H1 (cell line): ENCODE measurements around the gene RPL31. TPM values are rescaled to one million over a fixed set of nuclear protein-coding genes. Genes with fewer than 3 reads are reported as not detected.

Experiments
- CTCF ChIA-PET: fragments of 300-600 bp; sonication (Branson Sonifier 250); formaldehyde crosslinking; loops from one replicate; lab custom pipeline; 2021; ENCODE audit not compliant: partially characterized antibody; lab: Charles Lee
- POLR2A ChIA-PET: fragments of 300-600 bp; sonication (Branson Sonifier 250); formaldehyde crosslinking; loops from one replicate; lab custom pipeline; 2021; ENCODE audit warnings: inconsistent platforms; ENCODE audit not compliant: partially characterized antibody; lab: Charles Lee
- DNase-seq, 2 experiments: peaks; one replicate each; pipeline versions ENCODE4 v3.0.0 to v3.0.0-alpha.2; 2010 to 2022; ENCODE audit warnings: low spot score in 2 of 2, low read depth in 1 of 2, mixed read lengths in 1 of 2
- FAIRE-seq: peaks from 2 replicates; lab custom pipeline; 2011; peaks lifted over from hg19 to GRCh38; lab: Jason Lieb, UNC
- H2AFZ ChIP-seq: 2 replicates; pipeline ENCODE4 v1.8.1; 2012; ENCODE audit warnings: low read length, inconsistent platforms
- H2AK5ac ChIP-seq: 2 replicates; pipeline ENCODE4 v1.6.1; 2013; ENCODE audit warnings: low read depth, low read length
- H2BK120ac ChIP-seq: replicated peaks from 2 replicates; pipeline ENCODE3; 2013; ENCODE audit warnings: low read depth, low read length, inconsistent platforms
- H2BK12ac ChIP-seq: 2 replicates; pipeline ENCODE4 v1.6.1; 2013; ENCODE audit warnings: low read depth, low read length
- H2BK15ac ChIP-seq: 2 replicates; pipeline ENCODE4 v1.6.1; 2013; ENCODE audit warnings: low read length
- H2BK20ac ChIP-seq: 2 replicates; pipeline ENCODE4 v1.6.1; 2013; ENCODE audit warnings: low read length
- H2BK5ac ChIP-seq: 2 replicates; pipeline ENCODE4 v1.6.1; 2013; ENCODE audit warnings: low read depth, low read length
- H3K14ac ChIP-seq: 2 replicates; pipeline ENCODE4 v1.6.1; 2013; ENCODE audit warnings: inconsistent platforms; ENCODE audit not compliant: insufficient read length
- H3K18ac ChIP-seq: 2 replicates; pipeline ENCODE4 v1.6.1; 2013; ENCODE audit warnings: low read length; ENCODE audit errors: extremely low read depth
- H3K23ac ChIP-seq: 2 replicates; pipeline ENCODE4 v1.6.1; 2013; ENCODE audit warnings: inconsistent platforms; ENCODE audit not compliant: insufficient read length
- H3K23me2 ChIP-seq: 2 replicates; pipeline ENCODE4 v1.6.1; 2013; ENCODE audit warnings: low read depth, low read length
- H3K27ac ChIP-seq: 2 replicates; pipeline ENCODE4 v1.6.1; 2011; ENCODE audit warnings: low read depth, low read length, inconsistent platforms
- H3K27me3 ChIP-seq, 4 experiments: replicated peaks in 1 of 4; 1 replicate in 1 of 4; 2 replicates in 3 of 4; pipeline versions ENCODE4 v1.6.1 to v1.8.1; 2011 to 2013; ENCODE audit warnings: low read length in 3 of 4, mild to moderate bottlenecking in 3 of 4, inconsistent platforms in 2 of 4, mixed read lengths in 2 of 4, moderate library complexity in 1 of 4; ENCODE audit not compliant: control insufficient read depth in 3 of 4, insufficient read depth in 3 of 4; ENCODE audit errors: extremely low read depth in 1 of 4
- H3K36me3 ChIP-seq, 4 experiments: 2 replicates each; pipeline versions ENCODE4 v1.6.1 to v1.8.1; 2011 to 2013; ENCODE audit warnings: mild to moderate bottlenecking in 4 of 4, low read length in 3 of 4, moderate library complexity in 2 of 4, control low read depth in 1 of 4, inconsistent platforms in 1 of 4; ENCODE audit not compliant: insufficient read depth in 4 of 4, control insufficient read depth in 2 of 4
- H3K4ac ChIP-seq: replicated peaks from 2 replicates; pipeline ENCODE3; 2013; ENCODE audit warnings: low read length, low read depth, mixed read lengths, inconsistent platforms; ENCODE audit not compliant: insufficient read length
- H3K4me1 ChIP-seq, 4 experiments: replicated peaks in 1 of 4; 1 replicate in 1 of 4; 2 replicates in 3 of 4; pipeline versions ENCODE4 v1.6.1 to v1.8.1; 2011 to 2013; ENCODE audit warnings: low read length in 3 of 4, inconsistent platforms in 2 of 4, mixed read lengths in 1 of 4; ENCODE audit not compliant: insufficient read depth in 4 of 4, control insufficient read depth in 3 of 4
- H3K4me2 ChIP-seq, 2 experiments: 2 replicates each; pipeline versions ENCODE4 v1.6.1 to v1.8.1; 2011 to 2013; ENCODE audit warnings: low read depth in 2 of 2, low read length in 2 of 2, control low read depth in 1 of 2, inconsistent platforms in 1 of 2, mild to moderate bottlenecking in 1 of 2; ENCODE audit not compliant: insufficient read depth in 1 of 2
- H3K4me3 ChIP-seq, 4 experiments: fragments of 200-600, 300-600 bp in 1 of 4; sonication (generic), shearing (Covaris generic), sonication (Bioruptor Twin) in 1 of 4; 2 replicates each; pipeline versions ENCODE4 v1.5.1 to v1.8.1; 2011 to 2016; ENCODE audit warnings: low read length in 4 of 4, low read depth in 3 of 4, control low read depth in 2 of 4, inconsistent platforms in 2 of 4, mild to moderate bottlenecking in 2 of 4, mixed read lengths in 1 of 4, moderate library complexity in 1 of 4; ENCODE audit not compliant: insufficient read depth in 2 of 4; ENCODE audit errors: extremely low read depth in 1 of 4
- H3K56ac ChIP-seq: replicated peaks from 2 replicates; pipeline ENCODE3; 2013; ENCODE audit warnings: low read depth, mild to moderate bottlenecking, mixed read lengths, low read length, inconsistent platforms; ENCODE audit not compliant: insufficient read length
- H3K79me1 ChIP-seq: 2 replicates; pipeline ENCODE4 v1.6.1; 2013; ENCODE audit warnings: low read depth, low read length, control low read depth
- H3K79me2 ChIP-seq, 2 experiments: 2 replicates each; pipeline versions ENCODE4 v1.6.1 to v1.8.1; 2012 to 2013; ENCODE audit warnings: low read length in 2 of 2, mild to moderate bottlenecking in 2 of 2, inconsistent platforms in 1 of 2; ENCODE audit not compliant: insufficient read depth in 2 of 2, control insufficient read depth in 1 of 2
- H3K9ac ChIP-seq, 4 experiments: replicated peaks in 1 of 4; 1 replicate in 1 of 4; 2 replicates in 3 of 4; pipeline versions ENCODE4 v1.6.1 to v1.8.1; 2011 to 2013; ENCODE audit warnings: low read depth in 3 of 4, low read length in 3 of 4, control low read depth in 2 of 4, mild to moderate bottlenecking in 2 of 4, moderate library complexity in 2 of 4, inconsistent platforms in 1 of 4; ENCODE audit errors: extremely low read depth in 1 of 4
- H3K9me3 ChIP-seq, 2 experiments: 2 replicates each; pipeline versions ENCODE4 v1.6.1 to v1.8.1; 2012 to 2013; ENCODE audit warnings: mild to moderate bottlenecking in 2 of 2, moderate library complexity in 2 of 2, control low read depth in 1 of 2, inconsistent platforms in 1 of 2, low read depth in 1 of 2, low read length in 1 of 2, mixed read lengths in 1 of 2; ENCODE audit not compliant: insufficient read depth in 2 of 2
- H4K20me1 ChIP-seq, 2 experiments: replicated peaks in 1 of 2; 2 replicates each; pipeline versions ENCODE3 to v1.8.1; 2011 to 2013; ENCODE audit warnings: inconsistent platforms in 2 of 2, low read length in 2 of 2, mild to moderate bottlenecking in 1 of 2; ENCODE audit not compliant: insufficient read depth in 2 of 2, control insufficient read depth in 1 of 2
- H4K5ac ChIP-seq: 2 replicates; pipeline ENCODE4 v1.6.1; 2013; ENCODE audit warnings: low read length, low read depth, mixed read lengths, inconsistent platforms; ENCODE audit not compliant: insufficient read length
- H4K8ac ChIP-seq: 2 replicates; pipeline ENCODE4 v1.8.0; 2013; ENCODE audit warnings: mild to moderate bottlenecking, moderate library complexity, low read length, inconsistent platforms; ENCODE audit not compliant: insufficient read depth; ENCODE audit errors: extremely low read depth
- H4K91ac ChIP-seq: replicated peaks from 2 replicates; pipeline ENCODE3; 2013; ENCODE audit warnings: low read length, mixed read lengths, inconsistent platforms; ENCODE audit not compliant: insufficient read length
- ASH2L ChIP-seq: fragments of 200-600, 300-600 bp; sonication (generic); IDR thresholded peaks from one replicate; pipeline ENCODE4 v1.7.1; 2017; ENCODE audit warnings: low read length
- BACH1 ChIP-seq: IDR thresholded peaks from 2 replicates; pipeline ENCODE4 v1.6.1; 2012; ENCODE audit warnings: low read length, improper control_type of control experiment
- CTCF ChIP-seq, 3 experiments: IDR thresholded peaks; 1 replicate in 2 of 3; 2 replicates in 1 of 3; pipeline versions ENCODE4 v1.5.1 to v1.6.1; 2011; ENCODE audit warnings: low read length in 3 of 3, mild to moderate bottlenecking in 3 of 3, inconsistent platforms in 2 of 3, low read depth in 1 of 3, moderate library complexity in 1 of 3; ENCODE audit not compliant: insufficient read depth in 1 of 3; ENCODE audit errors: control extremely low read depth in 1 of 3
- FOSL1 ChIP-seq: IDR thresholded peaks from 2 replicates; pipeline ENCODE4 v1.6.1; 2011; ENCODE audit warnings: mild to moderate bottlenecking, low read depth, low read length, moderate library complexity; ENCODE audit not compliant: insufficient read depth
- HDAC2 ChIP-seq, 2 experiments: fragments of 300-600 bp in 1 of 2; sonication (generic) in 1 of 2; IDR thresholded peaks; 2 replicates each; pipeline ENCODE4 v1.6.1; 2011 to 2012; ENCODE audit warnings: low read depth in 2 of 2, low read length in 2 of 2, mild to moderate bottlenecking in 2 of 2, moderate library complexity in 2 of 2, borderline replicate concordance in 1 of 2, inconsistent platforms in 1 of 2
- POLR2AphosphoS5 ChIP-seq: IDR thresholded peaks from 2 replicates; pipeline ENCODE4 v1.6.1; 2011; ENCODE audit warnings: low read depth, low read length
- RXRA ChIP-seq: IDR thresholded peaks from 2 replicates; pipeline ENCODE4 v1.6.1; 2011; ENCODE audit warnings: low read depth, mild to moderate bottlenecking, low read length, moderate library complexity; ENCODE audit not compliant: insufficient read depth
- SIX5 ChIP-seq: IDR thresholded peaks from 2 replicates; pipeline ENCODE4 v1.6.1; 2011; ENCODE audit warnings: mild to moderate bottlenecking, low read depth, low read length
- SP4 ChIP-seq: IDR thresholded peaks from 2 replicates; pipeline ENCODE4 v1.6.1; 2012; ENCODE audit warnings: low read length, inconsistent platforms
- TBP ChIP-seq: IDR thresholded peaks from 2 replicates; pipeline ENCODE4 v1.6.1; 2011; ENCODE audit warnings: low read depth, low read length, improper control_type of control experiment
- WGBS, 2 experiments: shearing (Covaris generic) in 1 of 2; methylation state at CpG; one replicate each; pipeline versions ENCODE4 v1.1.6 to v1.1.7; 2013 to 2015; ENCODE audit warnings: low lambda C conversion rate in 2 of 2, mixed read lengths in 2 of 2, inconsistent platforms in 1 of 2, low coverage in 1 of 2, missing lambda C conversion rate in 1 of 2; ENCODE audit not compliant: insufficient replicate concordance in 2 of 2, insufficient coverage in 1 of 2, insufficient read length in 1 of 2; ENCODE audit errors: extremely low coverage in 1 of 2, missing lambda C conversion rate in 1 of 2; 5-methylcytosine and 5-hydroxymethylcytosine counted together
- polyA plus RNA-seq, 7 experiments: library from polyadenylated mRNA; depleted of rRNA in 3 of 7; stranded (reverse) in 5 of 7; unstranded in 2 of 7; fragments of >200 nt in 5 of 7; fragments of 200-250 nt in 2 of 7; gene quantifications; 1 replicate in 5 of 7; 2 replicates in 1 of 7; 4 replicates in 1 of 7; pipeline versions ENCODE4 v1.2.1 to v1.2.3, GENCODE V29; 2011 to 2013; ENCODE audit warnings: missing spikeins in 2 of 7, mixed read lengths in 2 of 7
- total RNA-seq: library from RNA; stranded (reverse); fragmentation: NEBNext Ultra II Directional; extraction: Animal tissue kit (Norgen Biotek cat#: 25700); gene quantifications from 2 replicates; pipeline ENCODE4 v1.2.1, GENCODE V29; 2021

The RPL31 gene
- total and polyA plus RNA-seq, 2 of the 8 experiments (the other 6 are each of a cell fraction or from before 2014, with no cell fraction given), result 1,463 to 1,722 TPM

GRCh38 chr2:100986157-100986556 lies 15.9 kb upstream of the RPL31 start:
- H3K9me3 ChIP-seq, result no peaks in the 10 kb centered on the region
- no peaks in the 10 kb centered on the region for H3K79me2 ChIP-seq
- H3K36me3 ChIP-seq, result no peaks in the 10 kb centered on the region
- CTCF ChIA-PET, result interaction anchor here (0.6 to 2.1 kb wide), 11 partner anchors 9 to 379 kb away, joined by 3 to 9 read pairs (median 3); no protein-coding TSS in a partner anchor
- H3K4me1 ChIP-seq, result peaks cover 0 to 3% (median 2%) of the 10 kb centered on the region in 4 experiments; a peak in 2 of 7 replicates
- no peak overlapping the region for H3K56ac ChIP-seq
- H3K14ac ChIP-seq, result no peak overlapping the region
- no peak overlapping the region for H3K4me2 ChIP-seq
- no peak overlapping the region for H3K27ac ChIP-seq
- no peak overlapping the region for H2BK5ac ChIP-seq
- no peak overlapping the region for H2AK5ac ChIP-seq
- H3K4me3 ChIP-seq, result no peak overlapping the region
- H3K9ac ChIP-seq, result no peak overlapping the region
- no peak overlapping the region for H4K91ac ChIP-seq
- no peaks in the 10 kb centered on the region; the same call in 1 of the 2 replicates for H3K23me2 ChIP-seq
- no peaks in the 10 kb centered on the region for H3K27me3 ChIP-seq
- FAIRE-seq (no peak), DNase-seq (no peak)
- WGBS, 2 experiments, result 88% methylated on average over 11 of the region's 11 CpGs; no CpG with 5 or more reads in 1 of the 2 experiments
- H2BK12ac ChIP-seq, result no peak overlapping the region
- no peaks in the 10 kb centered on the region for H4K20me1 ChIP-seq
- H2AFZ ChIP-seq, result no peak overlapping the region
- no peaks in the 10 kb centered on the region for H3K79me1 ChIP-seq
- no peak overlapping the region for H2BK20ac ChIP-seq
- H2BK120ac ChIP-seq, result no peak overlapping the region
- no peak overlapping the region for H4K5ac ChIP-seq
- no peak overlapping the region for H4K8ac ChIP-seq
- H3K18ac ChIP-seq, result no peak overlapping the region
- no peak overlapping the region for H3K23ac ChIP-seq
- no peak overlapping the region for H3K4ac ChIP-seq
- TF ChIP-seq HDAC2 (IDR thresholded peaks at IDR 0.05; ENCODE audit: borderline replicate concordance in 1 of 2, low read depth in 2 of 2, low read length in 2 of 2) (no peak), TBP (no peak), SP4 (no peak), CTCF (IDR thresholded peaks at IDR 0.05; ENCODE audit: control extremely low read depth in 1 of 3, insufficient read depth in 1 of 3, low read depth in 1 of 3, low read length in 3 of 3) (no peak), FOSL1 (no peak), SIX5 (no peak), RXRA (no peak), POLR2AphosphoS5 (no peak), BACH1 (no peak), ASH2L (no peak)
- no peak overlapping the region for H2BK15ac ChIP-seq
- POLR2A ChIA-PET, result interaction anchor here (3.0 kb wide), 1 partner anchor 17 kb away, joined by 17 read pairs; the partner anchor contains the start of gene RPL31
